ENCODE data around the gene LCAT.
"Not testable (repeated sequence)": the region's sequence is repeated elsewhere in the genome, so short reads cannot be mapped to it uniquely, and the experiment has no call there.

Gene LCAT

DNA sequence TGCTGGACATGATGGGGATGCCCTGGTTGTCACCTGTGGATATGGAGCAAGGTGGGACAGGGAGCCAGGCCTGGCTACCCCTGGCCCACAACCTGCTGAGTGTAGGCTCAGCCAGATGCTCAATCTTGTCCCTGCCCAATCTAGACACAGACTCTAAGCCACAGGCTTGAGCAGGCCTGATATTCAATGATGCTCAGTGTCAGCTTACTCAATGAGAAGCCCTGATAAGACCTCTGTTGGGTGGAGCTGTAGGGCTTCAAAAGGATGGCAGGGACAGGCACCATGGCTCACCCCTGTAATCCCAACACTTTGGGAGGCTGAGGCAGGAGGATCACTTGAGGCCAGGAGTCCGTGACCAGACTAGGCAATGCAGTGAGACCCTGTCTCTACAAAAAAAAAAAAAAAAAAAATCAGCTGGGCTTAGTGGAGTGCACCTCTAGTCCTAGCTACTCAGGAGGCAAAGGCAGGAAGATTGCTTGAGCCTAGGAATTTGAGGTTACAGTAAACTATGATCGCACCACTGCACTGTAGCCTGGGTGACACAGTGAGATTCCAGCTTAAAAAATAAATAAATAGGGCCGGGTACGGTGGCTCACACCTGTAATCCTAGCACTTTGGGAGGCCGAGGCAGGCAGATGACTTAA is 3.4 kb downstream of the LCAT start:
- H3K4me3 ChIP-seq (ENCODE audit: low read length in 2 of 2) = no peak overlapping the region
- peaks cover 0 to 13% of the 10 kb centered on the region in 2 donors for H3K36me3 ChIP-seq (ENCODE audit: control insufficient read depth in 2 of 2, insufficient read depth in 2 of 2, low read length in 2 of 2)
- no peaks in the 10 kb centered on the region for H3K9me3 ChIP-seq (ENCODE audit: control insufficient read depth in 2 of 2, low read length in 2 of 2)
- H3K4me1 ChIP-seq (ENCODE audit: control insufficient read depth in 2 of 2, insufficient read depth in 2 of 2, low read length in 2 of 2) = peaks cover 22 to 24% of the 10 kb centered on the region in 2 donors
- no peaks in the 10 kb centered on the region for H3K27me3 ChIP-seq (ENCODE audit: control insufficient read depth in 2 of 2, insufficient read depth in 2 of 2, low read length in 2 of 2)
- H3K9ac ChIP-seq (ENCODE audit: low read depth in 1 of 2, low read length in 2 of 2) = no peak overlapping the region
- no peak overlapping the region for H3K27ac ChIP-seq (ENCODE audit: low read depth in 2 of 2, low read length in 2 of 2)

DNA sequence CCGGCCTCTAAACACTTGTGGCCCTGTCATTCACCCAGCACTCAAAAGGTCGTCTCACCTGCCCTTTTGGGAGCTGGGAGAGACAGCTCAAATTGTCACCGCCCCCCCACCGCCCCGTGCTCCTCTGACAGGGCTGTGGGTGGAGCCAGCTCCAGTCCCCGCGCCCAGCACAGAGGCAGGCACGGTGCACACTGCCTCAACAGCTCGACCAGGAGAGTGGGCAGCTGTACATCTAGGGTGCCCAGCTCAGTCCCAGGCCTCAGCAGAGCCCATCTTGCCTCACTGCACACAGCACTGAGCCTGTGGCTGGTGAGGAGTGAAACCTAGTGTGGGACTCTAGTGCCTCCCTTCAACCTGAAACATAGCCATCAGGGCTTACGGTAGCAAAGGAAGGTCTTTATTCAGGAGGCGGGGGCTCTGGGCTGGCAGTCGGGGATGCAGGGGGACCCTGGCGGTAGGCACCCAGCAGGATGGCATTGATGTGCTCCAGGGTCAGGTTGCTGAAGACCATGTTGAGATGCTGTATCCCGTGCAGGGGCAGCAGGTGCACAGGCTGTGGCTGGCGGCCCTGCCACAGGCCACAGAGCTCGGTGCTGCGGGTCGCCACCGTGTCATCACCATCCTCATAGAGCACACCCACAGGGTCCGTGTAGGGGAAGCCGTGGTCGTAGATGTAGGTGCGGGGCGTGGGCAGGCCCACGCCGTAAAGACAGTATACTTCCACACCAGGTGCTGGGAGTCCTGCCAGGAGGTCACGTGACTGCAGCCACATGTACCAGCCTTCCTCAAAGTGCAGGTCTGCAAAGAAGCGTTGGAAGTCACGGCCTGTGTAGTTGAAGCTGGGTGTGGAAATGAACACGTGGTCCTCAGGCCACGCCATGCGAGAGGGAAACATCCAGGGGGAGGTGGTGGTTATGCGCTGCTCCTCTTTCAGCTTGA is 4.1 kb downstream of the LCAT start:
- Histone ChIP-seq H3K4me3 (ENCODE audit: low read length in 2 of 2) (no peak overlapping the region), H3K9ac (ENCODE audit: low read depth in 1 of 2, low read length in 2 of 2) (no peak overlapping the region), H3K4me1 (ENCODE audit: control insufficient read depth in 2 of 2, insufficient read depth in 2 of 2, low read length in 2 of 2) (peaks cover 29 to 32% of the 10 kb centered on the region in 2 donors), H3K27me3 (ENCODE audit: control insufficient read depth in 2 of 2, insufficient read depth in 2 of 2, low read length in 2 of 2) (no peaks in the 10 kb centered on the region), H3K36me3 (ENCODE audit: control insufficient read depth in 2 of 2, insufficient read depth in 2 of 2, low read length in 2 of 2) (peaks cover 6 to 9% of the 10 kb centered on the region in 2 donors), H3K9me3 (ENCODE audit: control insufficient read depth in 2 of 2, low read length in 2 of 2) (no peaks in the 10 kb centered on the region), H3K27ac (ENCODE audit: low read depth in 2 of 2, low read length in 2 of 2) (no peak overlapping the region)

DNA sequence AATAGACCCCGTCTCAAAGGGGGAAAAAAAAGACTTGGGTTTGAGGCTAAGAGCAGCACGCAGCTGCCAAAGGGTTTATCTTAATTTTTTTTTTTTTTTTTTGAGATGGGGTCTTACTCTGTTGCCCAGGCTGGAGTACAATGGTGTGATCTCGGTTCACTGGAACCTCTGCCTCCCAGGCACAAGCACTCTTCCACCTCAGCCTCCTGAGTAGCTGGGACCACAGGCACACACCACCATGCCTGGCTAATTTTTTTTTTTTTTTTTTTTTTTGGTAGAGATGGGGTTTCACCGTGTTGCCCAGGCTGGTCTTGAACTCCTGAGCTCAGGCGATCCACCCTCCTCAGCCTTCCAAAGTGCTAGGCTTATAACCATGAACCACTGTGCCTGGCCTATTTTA is 6.2 kb downstream of the LCAT start:
- Histone ChIP-seq H3K27ac (ENCODE audit: low read depth in 2 of 2, low read length in 2 of 2) (peak overlapping the region in 1 of 2 donors; percentile 96), H3K4me1 (ENCODE audit: control insufficient read depth in 2 of 2, insufficient read depth in 2 of 2, low read length in 2 of 2) (peaks cover 23 to 26% of the 10 kb centered on the region in 2 donors), H3K36me3 (ENCODE audit: control insufficient read depth in 2 of 2, insufficient read depth in 2 of 2, low read length in 2 of 2) (peaks cover 17 to 20% of the 10 kb centered on the region in 2 donors), H3K9ac (ENCODE audit: low read depth in 1 of 2, low read length in 2 of 2) (peak overlapping the region in 1 of 2 donors; percentile 98)
- H3K27me3 ChIP-seq (ENCODE audit: control insufficient read depth in 2 of 2, insufficient read depth in 2 of 2, low read length in 2 of 2); H3K4me3 ChIP-seq (ENCODE audit: low read length in 2 of 2); H3K9me3 ChIP-seq (ENCODE audit: control insufficient read depth in 2 of 2, low read length in 2 of 2): not testable (repeated sequence)

DNA sequence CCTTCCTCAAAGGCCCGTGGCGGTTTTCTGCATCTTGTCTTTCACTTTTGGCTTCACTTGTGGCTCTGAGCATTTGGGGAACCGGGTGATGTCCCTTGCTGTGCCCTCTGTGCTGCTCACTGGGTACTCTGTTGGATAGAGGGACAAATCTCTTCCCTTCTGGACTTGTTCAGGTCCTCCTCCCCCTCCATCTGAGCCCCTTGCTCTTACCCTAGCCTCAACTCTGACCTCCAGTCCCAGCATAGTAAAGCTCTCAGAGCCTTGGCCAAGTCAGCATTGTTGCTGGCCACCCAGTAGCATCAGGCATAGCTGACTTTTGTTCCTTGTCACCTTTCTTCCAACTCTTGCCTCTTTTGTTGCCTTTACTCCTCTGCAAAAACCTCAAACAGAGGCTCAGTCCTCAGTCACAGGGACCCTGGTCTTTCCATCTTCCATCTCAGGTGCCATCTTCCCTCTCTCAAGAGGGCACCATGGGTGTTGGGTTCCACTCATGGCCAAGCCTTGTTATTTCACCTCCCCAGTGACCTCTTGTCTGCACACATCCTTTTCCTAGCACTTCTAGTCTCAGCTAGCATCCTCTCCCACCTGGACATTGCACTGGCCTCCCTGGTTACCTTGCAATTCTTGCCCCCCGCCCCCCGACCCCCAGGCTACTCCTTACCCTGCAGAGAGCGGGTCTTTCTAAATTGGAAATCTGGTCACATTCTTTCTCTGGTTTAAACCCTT is 6.9 kb downstream of the LCAT start:
- Histone ChIP-seq H3K36me3 (ENCODE audit: control insufficient read depth in 2 of 2, insufficient read depth in 2 of 2, low read length in 2 of 2) (peaks cover 17 to 25% of the 10 kb centered on the region in 2 donors), H3K9me3 (ENCODE audit: control insufficient read depth in 2 of 2, low read length in 2 of 2) (no peaks in the 10 kb centered on the region), H3K27me3 (ENCODE audit: control insufficient read depth in 2 of 2, insufficient read depth in 2 of 2, low read length in 2 of 2) (no peaks in the 10 kb centered on the region), H3K4me3 (ENCODE audit: low read length in 2 of 2) (peak overlapping the region; percentile 95 to 99), H3K27ac (ENCODE audit: low read depth in 2 of 2, low read length in 2 of 2) (peak overlapping the region; percentile 94 to 96), H3K9ac (ENCODE audit: low read depth in 1 of 2, low read length in 2 of 2) (peak overlapping the region; percentile 98), H3K4me1 (ENCODE audit: control insufficient read depth in 2 of 2, insufficient read depth in 2 of 2, low read length in 2 of 2) (peaks cover 23 to 26% of the 10 kb centered on the region in 2 donors)

DNA sequence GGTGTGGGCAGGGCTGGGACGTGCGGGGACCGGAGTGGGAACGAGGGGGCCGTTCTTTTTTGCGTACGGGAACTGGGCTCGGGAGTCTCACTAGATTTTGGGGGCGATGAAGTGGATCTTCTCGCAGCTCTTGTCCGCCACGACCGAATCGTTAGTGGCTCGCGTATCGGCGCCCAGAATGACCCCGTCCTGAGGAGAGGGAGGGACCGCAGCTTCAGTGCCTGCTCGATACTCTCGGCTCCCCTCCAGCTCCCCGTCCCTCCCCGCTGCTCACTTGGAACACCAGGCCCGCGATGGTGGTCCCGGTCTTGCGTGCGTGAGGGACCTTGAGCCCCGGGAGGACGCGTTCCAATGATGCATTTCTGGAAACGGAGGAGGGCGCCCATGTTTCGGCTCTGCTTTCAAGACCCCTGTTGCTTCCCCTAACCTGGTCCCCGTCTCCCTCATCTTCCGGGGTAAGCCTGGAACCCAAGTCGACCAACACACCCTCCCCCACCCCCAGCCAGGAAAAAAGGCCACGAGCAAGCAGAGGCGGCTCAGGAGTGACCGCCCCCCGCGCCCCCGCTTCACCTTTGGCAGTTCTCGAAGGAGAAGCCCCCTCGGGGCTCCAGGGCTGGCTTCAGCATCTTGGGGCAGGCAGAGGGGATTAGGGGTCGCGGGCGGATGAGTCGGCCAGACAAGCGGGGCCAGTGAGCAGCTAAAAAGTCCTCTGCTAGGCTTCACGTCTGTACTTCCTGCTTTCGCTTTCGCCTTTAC is 7.6 kb downstream of the LCAT start, which contains the start of gene PSMB10:
Gene PSMB10, minus strand, starts transcription at position 727 of the 756 bp plus-strand sequence. Its CDS starts 101 bp downstream, at position 626.
- H3K36me3 ChIP-seq (ENCODE audit: control insufficient read depth in 2 of 2, insufficient read depth in 2 of 2, low read length in 2 of 2) = peaks cover 17 to 31% of the 10 kb centered on the region in 2 donors
- H3K4me1 ChIP-seq (ENCODE audit: control insufficient read depth in 2 of 2, insufficient read depth in 2 of 2, low read length in 2 of 2) = peaks cover 23 to 26% of the 10 kb centered on the region in 2 donors
- no peaks in the 10 kb centered on the region for H3K9me3 ChIP-seq (ENCODE audit: control insufficient read depth in 2 of 2, low read length in 2 of 2)
- H3K27me3 ChIP-seq (ENCODE audit: control insufficient read depth in 2 of 2, insufficient read depth in 2 of 2, low read length in 2 of 2) = no peaks in the 10 kb centered on the region
- peak within 1 kb of the TSS; percentile 98 for H3K9ac ChIP-seq (ENCODE audit: low read depth in 1 of 2, low read length in 2 of 2)
- peak within 1 kb of the TSS; percentile 95 to 99 for H3K4me3 ChIP-seq (ENCODE audit: low read length in 2 of 2)
- peak within 1 kb of the TSS; percentile 94 to 96 for H3K27ac ChIP-seq (ENCODE audit: low read depth in 2 of 2, low read length in 2 of 2)

DNA sequence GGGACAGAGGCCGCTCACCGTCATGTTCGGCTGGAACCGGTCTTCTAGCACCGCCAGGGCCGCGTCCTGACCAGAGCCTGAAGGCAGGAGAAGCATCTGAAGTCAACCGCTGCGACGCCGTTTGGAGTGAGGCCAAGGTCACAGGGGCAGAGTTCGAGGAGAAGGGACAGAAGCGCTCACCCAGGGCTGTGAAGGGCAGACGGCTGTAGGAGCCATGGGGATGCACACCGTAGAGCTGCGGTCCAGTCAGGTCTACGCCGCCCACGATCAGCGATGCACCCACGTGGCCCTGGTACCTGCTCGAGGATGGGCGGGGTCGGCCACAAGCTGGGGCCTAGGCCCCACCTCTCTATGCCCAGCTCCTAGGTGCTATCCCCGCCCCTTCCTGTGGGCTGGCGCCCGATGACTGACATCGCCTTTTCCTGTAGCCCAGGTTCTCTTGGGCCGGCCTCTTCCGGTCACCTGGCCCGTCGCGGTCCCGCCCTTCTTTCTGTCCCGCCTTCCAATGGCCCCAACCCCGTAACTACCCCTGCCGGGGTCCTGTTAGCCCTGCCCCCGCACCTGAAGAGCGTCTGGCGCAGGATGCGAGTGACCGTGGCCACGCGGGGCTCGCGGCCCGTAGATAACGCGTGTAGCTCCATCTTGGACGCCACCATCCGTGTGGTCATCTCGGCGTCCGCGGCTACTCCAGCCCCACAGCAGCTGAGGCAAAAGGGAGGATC is 8.4 kb downstream of the LCAT start:
- Histone ChIP-seq H3K4me1 (ENCODE audit: control insufficient read depth in 2 of 2, insufficient read depth in 2 of 2, low read length in 2 of 2) (peaks cover 23 to 26% of the 10 kb centered on the region in 2 donors), H3K4me3 (ENCODE audit: low read length in 2 of 2) (peak overlapping the region; percentile 95 to 99), H3K36me3 (ENCODE audit: control insufficient read depth in 2 of 2, insufficient read depth in 2 of 2, low read length in 2 of 2) (peaks cover 17 to 38% of the 10 kb centered on the region in 2 donors), H3K9ac (ENCODE audit: low read depth in 1 of 2, low read length in 2 of 2) (peak overlapping the region; percentile 98), H3K27ac (ENCODE audit: low read depth in 2 of 2, low read length in 2 of 2) (peak overlapping the region; percentile 94 to 96), H3K9me3 (ENCODE audit: control insufficient read depth in 2 of 2, low read length in 2 of 2) (no peaks in the 10 kb centered on the region), H3K27me3 (ENCODE audit: control insufficient read depth in 2 of 2, insufficient read depth in 2 of 2, low read length in 2 of 2) (no peaks in the 10 kb centered on the region)

DNA sequence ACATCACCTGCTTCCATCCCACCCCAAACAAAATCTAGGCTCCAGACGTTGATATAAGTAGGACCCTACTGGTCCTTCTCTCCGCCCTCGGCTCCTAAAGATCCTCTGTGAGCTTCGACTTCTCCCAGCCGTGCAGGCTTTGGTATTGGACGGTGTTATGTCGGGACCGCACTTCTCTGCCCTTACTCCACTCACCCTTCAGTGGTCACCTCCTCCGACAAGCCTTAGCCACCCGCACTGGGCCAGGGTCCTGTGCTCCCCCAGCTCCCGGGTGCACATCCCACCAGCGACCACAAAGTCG is 8.9 kb downstream of the LCAT start:
- H3K27ac ChIP-seq (ENCODE audit: low read depth in 2 of 2, low read length in 2 of 2) = peak overlapping the region; percentile 26 to 96
- H3K4me3 ChIP-seq (ENCODE audit: low read length in 2 of 2) = peak overlapping the region; percentile 95 to 99
- H3K27me3 ChIP-seq (ENCODE audit: control insufficient read depth in 2 of 2, insufficient read depth in 2 of 2, low read length in 2 of 2) = no peaks in the 10 kb centered on the region
- peak overlapping the region; percentile 27 to 98 for H3K9ac ChIP-seq (ENCODE audit: low read depth in 1 of 2, low read length in 2 of 2)
- peaks cover 20 to 43% of the 10 kb centered on the region in 2 donors for H3K36me3 ChIP-seq (ENCODE audit: control insufficient read depth in 2 of 2, insufficient read depth in 2 of 2, low read length in 2 of 2)
- no peaks in the 10 kb centered on the region for H3K9me3 ChIP-seq (ENCODE audit: control insufficient read depth in 2 of 2, low read length in 2 of 2)
- H3K4me1 ChIP-seq (ENCODE audit: control insufficient read depth in 2 of 2, insufficient read depth in 2 of 2, low read length in 2 of 2) = peaks cover 21 to 23% of the 10 kb centered on the region in 2 donors

DNA sequence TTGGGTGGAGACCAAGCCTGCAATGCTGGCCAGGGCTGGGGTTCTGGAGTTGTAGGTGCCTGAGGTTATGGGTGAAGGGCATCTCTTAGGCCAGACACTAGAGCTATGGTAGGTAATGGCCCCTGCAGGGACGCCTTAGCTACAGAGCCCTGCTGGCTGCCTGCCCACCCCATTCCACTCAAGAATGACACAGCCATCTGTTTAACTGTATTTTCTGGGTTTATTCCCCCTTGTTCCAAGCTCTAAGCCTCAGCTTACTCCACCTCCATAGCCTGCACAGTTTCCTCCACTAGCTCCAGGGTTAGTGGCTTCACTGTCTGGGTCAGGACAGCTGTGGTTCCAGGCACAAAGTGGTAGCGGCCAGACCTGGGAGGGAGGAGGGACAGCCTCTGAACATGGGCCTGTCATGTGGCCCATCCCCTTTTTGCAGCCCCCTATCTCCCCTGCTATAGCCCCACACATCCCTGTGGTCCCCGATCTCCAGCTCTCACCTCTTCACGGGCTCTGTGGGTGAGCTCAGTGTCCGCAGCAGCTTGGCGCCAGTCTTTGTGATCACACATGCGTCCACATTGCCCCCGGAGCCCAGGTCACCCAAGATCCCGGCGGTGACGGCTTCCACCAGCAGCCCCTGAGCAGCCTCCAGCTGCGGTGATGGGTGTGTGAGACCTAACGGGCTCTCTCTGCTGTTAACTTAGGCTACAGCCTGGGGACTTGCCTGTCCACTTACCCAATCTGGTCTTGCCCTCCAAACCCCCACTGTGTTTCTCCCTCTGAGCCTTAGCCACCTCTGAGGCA is 9.4 kb downstream of the LCAT start:
- H3K9ac ChIP-seq (ENCODE audit: low read depth in 1 of 2, low read length in 2 of 2) = peak overlapping the region in 1 of 2 donors; percentile 98
- H3K36me3 ChIP-seq (ENCODE audit: control insufficient read depth in 2 of 2, insufficient read depth in 2 of 2, low read length in 2 of 2) = peaks cover 21 to 49% of the 10 kb centered on the region in 2 donors
- peaks cover 18 to 20% of the 10 kb centered on the region in 2 donors for H3K4me1 ChIP-seq (ENCODE audit: control insufficient read depth in 2 of 2, insufficient read depth in 2 of 2, low read length in 2 of 2)
- H3K4me3 ChIP-seq (ENCODE audit: low read length in 2 of 2) = peak overlapping the region; percentile 0 to 95
- H3K9me3 ChIP-seq (ENCODE audit: control insufficient read depth in 2 of 2, low read length in 2 of 2) = no peaks in the 10 kb centered on the region
- no peaks in the 10 kb centered on the region for H3K27me3 ChIP-seq (ENCODE audit: control insufficient read depth in 2 of 2, insufficient read depth in 2 of 2, low read length in 2 of 2)
- H3K27ac ChIP-seq (ENCODE audit: low read depth in 2 of 2, low read length in 2 of 2) = no peak overlapping the region
